ENCODE data around the gene PROM1. TPM values are rescaled to one million over a fixed set of nuclear protein-coding genes. Genes with fewer than 3 reads are reported as not detected.

PROM1 gene
- total and polyA plus RNA-seq, 2 of the 8 experiments (the other 6 are each of a cell fraction or from before 2014, with no cell fraction given) = 36.0 to 59.7 TPM

DNA sequence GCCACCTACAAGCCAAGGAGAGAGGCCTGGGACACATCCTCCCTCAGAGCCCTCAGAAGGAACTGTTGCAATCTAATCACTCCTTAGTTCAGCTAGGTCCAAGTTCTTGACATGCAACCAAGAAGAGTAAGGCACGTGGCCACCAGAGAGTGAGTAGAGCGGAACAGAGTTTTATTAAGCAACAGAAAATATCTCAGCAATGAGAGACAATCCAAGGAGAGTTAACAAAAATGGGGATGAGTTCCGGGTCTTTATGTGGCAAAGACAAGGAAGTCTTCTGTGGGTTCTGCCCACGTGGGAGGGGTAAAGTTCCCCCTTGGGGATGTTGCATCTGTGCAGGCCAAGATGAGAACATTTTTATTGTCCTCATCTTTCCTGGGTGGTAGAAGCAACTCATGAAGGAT is 38.5 kb upstream of the PROM1 start:
- DNase-seq (ENCODE audit: low read depth in 1 of 2, low spot score in 2 of 2) (no peak), FAIRE-seq (no peak)
- Histone ChIP-seq H2BK5ac (ENCODE audit: low read depth, low read length) (no peak overlapping the region), H3K23me2 (ENCODE audit: low read depth, low read length) (no peaks in the 10 kb centered on the region), H2BK12ac (ENCODE audit: low read depth, low read length) (no peak overlapping the region), H2AFZ (ENCODE audit: low read length) (no peak overlapping the region), H2BK15ac (ENCODE audit: low read length) (no peak overlapping the region), H3K18ac (ENCODE audit: extremely low read depth, low read length) (no peak overlapping the region), H4K91ac (replicated peaks; ENCODE audit: insufficient read length, low read length) (no peak overlapping the region), H3K36me3 (ENCODE audit: control insufficient read depth in 2 of 4, insufficient read depth in 4 of 4, low read length in 3 of 4) (no peaks in the 10 kb centered on the region), H3K79me2 (ENCODE audit: control insufficient read depth in 1 of 2, insufficient read depth in 2 of 2, low read length in 2 of 2) (no peaks in the 10 kb centered on the region), H4K20me1 (replicated peaks in 1 of 2; ENCODE audit: control insufficient read depth in 1 of 2, insufficient read depth in 2 of 2, low read length in 2 of 2) (no peaks in the 10 kb centered on the region), H3K4me2 (ENCODE audit: insufficient read depth in 1 of 2, low read depth in 2 of 2, low read length in 2 of 2) (no peak overlapping the region), H3K4me3 (ENCODE audit: extremely low read depth in 1 of 4, insufficient read depth in 2 of 4, low read depth in 3 of 4, low read length in 4 of 4) (no peak overlapping the region), H4K5ac (ENCODE audit: insufficient read length, low read depth, low read length) (no peak overlapping the region), H4K8ac (ENCODE audit: extremely low read depth, insufficient read depth, low read length) (no peak overlapping the region), H2BK120ac (replicated peaks; ENCODE audit: low read depth, low read length) (no peak overlapping the region), H2BK20ac (ENCODE audit: low read length) (no peak overlapping the region), H3K9me3 (ENCODE audit: insufficient read depth in 2 of 2, low read depth in 1 of 2, low read length in 1 of 2) (no peaks in the 10 kb centered on the region), H3K14ac (ENCODE audit: insufficient read length) (no peak overlapping the region), H3K56ac (replicated peaks; ENCODE audit: insufficient read length, low read depth, low read length) (no peak overlapping the region), H3K27me3 (replicated peaks in 1 of 4; ENCODE audit: control insufficient read depth in 3 of 4, extremely low read depth in 1 of 4, insufficient read depth in 3 of 4, low read length in 3 of 4) (no peaks in the 10 kb centered on the region), H3K79me1 (ENCODE audit: low read depth, low read length) (no peaks in the 10 kb centered on the region), H3K23ac (ENCODE audit: insufficient read length) (no peak overlapping the region), H3K4ac (replicated peaks; ENCODE audit: insufficient read length, low read depth, low read length) (no peak overlapping the region), H2AK5ac (ENCODE audit: low read depth, low read length) (no peak overlapping the region), H3K4me1 (replicated peaks in 1 of 4; ENCODE audit: control insufficient read depth in 3 of 4, insufficient read depth in 4 of 4, low read length in 3 of 4) (peaks cover 0 to 2% (median 0%) of the 10 kb centered on the region in 4 experiments; a peak in 2 of 7 replicates), H3K27ac (ENCODE audit: low read depth, low read length) (no peak overlapping the region), H3K9ac (replicated peaks in 1 of 4; ENCODE audit: extremely low read depth in 1 of 4, low read depth in 3 of 4, low read length in 3 of 4) (no peak overlapping the region)
- CTCF ChIA-PET (ENCODE audit: partially characterized antibody) = interaction anchor here (2.0 kb wide), 1 partner anchor 77 kb away, joined by 6 read pairs; no protein-coding TSS in a partner anchor
- POLR2A ChIA-PET (ENCODE audit: partially characterized antibody) = no interaction called here
- TF ChIP-seq, protein P1, sequence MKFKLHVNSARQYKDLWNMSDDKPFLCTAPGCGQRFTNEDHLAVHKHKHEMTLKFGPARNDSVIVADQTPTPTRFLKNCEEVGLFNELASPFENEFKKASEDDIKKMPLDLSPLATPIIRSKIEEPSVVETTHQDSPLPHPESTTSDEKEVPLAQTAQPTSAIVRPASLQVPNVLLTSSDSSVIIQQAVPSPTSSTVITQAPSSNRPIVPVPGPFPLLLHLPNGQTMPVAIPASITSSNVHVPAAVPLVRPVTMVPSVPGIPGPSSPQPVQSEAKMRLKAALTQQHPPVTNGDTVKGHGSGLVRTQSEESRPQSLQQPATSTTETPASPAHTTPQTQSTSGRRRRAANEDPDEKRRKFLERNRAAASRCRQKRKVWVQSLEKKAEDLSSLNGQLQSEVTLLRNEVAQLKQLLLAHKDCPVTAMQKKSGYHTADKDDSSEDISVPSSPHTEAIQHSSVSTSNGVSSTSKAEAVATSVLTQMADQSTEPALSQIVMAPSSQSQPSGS (IDR thresholded peaks at IDR 0.05; ENCODE audit: low read length) = no peak
- TF ChIP-seq EP300 (IDR thresholded peaks at IDR 0.05; ENCODE audit: borderline replicate concordance in 1 of 2, low read depth in 2 of 2, low read length in 2 of 2) = no peak
- TF ChIP-seq JUN (IDR thresholded peaks at IDR 0.05; ENCODE audit: low read depth, low read length) = no peak
- TF ChIP-seq KDM4A (IDR thresholded peaks at IDR 0.05; ENCODE audit: low read depth, low read length, severe bottlenecking) = no peak
- WGBS, 2 experiments (ENCODE audit: extremely low coverage in 1 of 2, insufficient coverage in 1 of 2, insufficient read length in 1 of 2, insufficient replicate concordance in 2 of 2, low coverage in 1 of 2, low lambda C conversion rate in 2 of 2, missing lambda C conversion rate in 1 of 2) = 91% methylated on average over 4 of the region's 4 CpGs; no CpG with 5 or more reads in 1 of the 2 experiments

Data from H1 (cell line).